Liver (tissue), 3 donors: ENCODE measurements around the gene OTOG.
A peak's percentile ranks its signal among the peaks of the same experiment; 100 is the strongest.

Source experiments
- CTCF ChIP-seq: fragments of 150-350 bp; IDR thresholded peaks from 2 replicates; pipeline ENCODE4 v1.5.1; 2017; ENCODE audit warnings: improper control_type of control experiment, low read depth, low read length; ENCODE audit not compliant: missing input control
- FOXA2 ChIP-seq: IDR thresholded peaks from 2 replicates; pipeline ENCODE4 v1.6.1; 2016; ENCODE audit warnings: antibody characterized with exemption
- NR2F2 ChIP-seq: IDR thresholded peaks from 2 replicates; pipeline ENCODE4 v1.6.1; 2016; ENCODE audit warnings: antibody characterized with exemption
- RAD21 ChIP-seq, 2 donors: IDR thresholded peaks; 2 replicates each; pipeline ENCODE4 v1.6.1; 2016; ENCODE audit warnings: antibody characterized with exemption in 2 of 2, mild to moderate bottlenecking in 2 of 2
- REST ChIP-seq: IDR thresholded peaks from 2 replicates; pipeline ENCODE4 v1.6.1; 2016; ENCODE audit warnings: antibody characterized with exemption, mild to moderate bottlenecking
- SP1 ChIP-seq: IDR thresholded peaks from 2 replicates; pipeline ENCODE4 v1.6.1; 2018; ENCODE audit warnings: antibody characterized with exemption, mild to moderate bottlenecking
- TAF1 ChIP-seq: conservative IDR thresholded peaks from 2 replicates; pipeline ENCODE4 v1.6.1; 2016; ENCODE audit warnings: antibody characterized with exemption, mild to moderate bottlenecking
- YY1 ChIP-seq: IDR thresholded peaks from 2 replicates; pipeline ENCODE4 v1.6.1; 2016; ENCODE audit warnings: antibody characterized with exemption, mild to moderate bottlenecking
- ZBTB33 ChIP-seq: IDR thresholded peaks from 2 replicates; pipeline ENCODE4 v1.6.1; 2016; ENCODE audit warnings: antibody characterized with exemption
- donor health status: healthy.
- donor health status: healthy.

GRCh38 chr11:17683377-17684161 is 136.5 kb downstream of the OTOG start:
- no peak for TF ChIP-seq TAF1
- TF ChIP-seq CTCF: no peak
- TF ChIP-seq REST: no peak
- no peak for TF ChIP-seq RAD21 (IDR thresholded peaks at IDR 0.05)
- no peak for TF ChIP-seq SP1
- no peak for TF ChIP-seq ZBTB33
- TF ChIP-seq NR2F2: no peak
- TF ChIP-seq YY1: peak; percentile 22
- no peak for TF ChIP-seq FOXA2
